GM18502 (cell line): ENCODE data around the gene MYCBP.
A peak's percentile ranks its signal among the peaks of the same experiment; 100 is the strongest.
"Not testable (repeated sequence)": the region's sequence is repeated elsewhere in the genome, so short reads cannot be mapped to it uniquely, and the experiment has no call there.

Experiments
- ATAC-seq: cut with Tn5 transposase; IDR thresholded peaks from one replicate; pipeline ENCODE4 v1.9.1; 2021; ENCODE audit warnings: mild to moderate bottlenecking; ENCODE audit not compliant: unreplicated experiment, poor library complexity

Gene MYCBP

DNA sequence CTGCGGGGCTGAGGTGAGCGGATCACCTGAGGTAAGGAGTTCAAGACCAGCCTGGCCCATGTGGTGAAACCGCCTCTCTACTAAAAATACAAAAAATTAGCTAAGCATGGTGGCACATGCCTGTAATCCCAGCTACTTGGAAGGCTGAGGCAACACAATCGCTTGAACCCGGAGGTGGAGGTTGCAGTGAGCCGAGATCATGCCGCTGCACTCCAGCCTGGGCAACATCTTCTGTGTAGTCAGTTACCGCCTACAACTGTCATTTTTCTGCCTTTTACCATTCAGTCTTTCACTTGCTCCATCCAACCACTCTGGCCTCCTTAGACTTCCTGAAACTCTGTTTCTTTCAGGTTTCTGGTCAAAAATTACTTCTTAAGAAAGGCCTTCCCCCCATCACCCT is 2.2 kb downstream of the MYCBP start:
- no peak for ATAC-seq

DNA sequence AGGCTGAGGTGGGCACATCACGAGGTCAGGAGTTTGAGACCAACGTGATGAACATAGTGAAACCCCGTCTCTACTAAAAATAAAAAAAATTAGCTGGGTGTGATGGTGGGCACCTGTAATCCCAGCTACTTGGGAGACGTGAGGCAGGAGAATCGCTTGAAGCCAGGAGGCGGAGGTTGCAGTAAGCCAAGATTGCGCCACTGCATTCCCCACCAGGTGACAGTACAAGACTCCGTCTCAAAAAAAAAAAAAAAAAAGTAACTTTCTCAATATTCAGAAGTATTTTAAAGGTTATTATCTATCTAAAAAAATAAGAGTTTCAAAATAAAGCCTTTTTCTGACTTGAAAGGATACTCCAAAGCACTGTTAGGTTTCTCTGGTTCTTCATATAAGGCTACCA is 5.9 kb downstream of the MYCBP start:
- ATAC-seq, result no peak

DNA sequence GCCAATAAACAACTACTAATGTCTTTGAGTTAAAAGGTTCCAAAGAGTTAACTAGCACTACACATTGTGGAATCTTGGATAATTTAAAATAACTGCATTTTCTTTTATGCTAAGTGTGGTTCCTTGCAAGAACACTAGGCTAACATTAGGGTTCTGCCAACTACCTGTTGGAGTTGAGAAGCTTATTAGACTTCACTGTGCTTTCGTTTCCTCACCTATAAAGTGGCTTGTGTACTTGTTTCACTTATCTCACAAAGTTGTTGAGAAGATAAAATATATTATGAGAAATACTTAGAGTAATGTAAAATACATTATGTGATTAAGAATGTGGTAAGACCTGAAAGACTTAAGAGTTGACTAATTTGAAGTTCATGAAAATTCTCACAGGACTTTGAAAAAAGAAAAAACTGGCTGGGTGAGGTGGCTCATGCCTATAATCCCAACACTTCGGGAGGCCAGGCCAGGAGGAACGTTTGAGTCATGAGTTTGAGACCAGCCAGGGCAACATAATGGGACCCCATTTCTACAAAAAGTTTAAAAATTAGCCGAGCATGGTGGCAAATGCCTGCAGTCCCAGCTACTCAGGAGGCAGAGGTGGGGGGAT is 7.9 kb downstream of the MYCBP start:
- no peak for ATAC-seq

DNA sequence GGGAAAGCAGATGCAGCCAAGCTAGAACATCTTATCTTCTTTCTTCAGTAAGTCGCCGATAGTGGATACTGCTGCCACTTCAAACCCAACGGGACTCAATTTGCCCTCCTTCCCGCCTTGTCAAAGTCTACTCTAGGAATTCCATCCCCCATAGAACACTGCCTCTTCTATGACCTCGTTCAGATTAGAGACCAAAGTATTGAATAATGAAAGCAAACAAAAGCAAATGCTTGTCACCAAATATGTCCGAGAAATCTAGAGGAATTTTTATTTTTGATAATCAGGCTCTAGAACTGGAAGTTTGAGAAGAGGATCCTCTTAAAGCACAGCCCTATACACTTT is 12.7 kb downstream of the MYCBP start:
- ATAC-seq, result no peak

DNA sequence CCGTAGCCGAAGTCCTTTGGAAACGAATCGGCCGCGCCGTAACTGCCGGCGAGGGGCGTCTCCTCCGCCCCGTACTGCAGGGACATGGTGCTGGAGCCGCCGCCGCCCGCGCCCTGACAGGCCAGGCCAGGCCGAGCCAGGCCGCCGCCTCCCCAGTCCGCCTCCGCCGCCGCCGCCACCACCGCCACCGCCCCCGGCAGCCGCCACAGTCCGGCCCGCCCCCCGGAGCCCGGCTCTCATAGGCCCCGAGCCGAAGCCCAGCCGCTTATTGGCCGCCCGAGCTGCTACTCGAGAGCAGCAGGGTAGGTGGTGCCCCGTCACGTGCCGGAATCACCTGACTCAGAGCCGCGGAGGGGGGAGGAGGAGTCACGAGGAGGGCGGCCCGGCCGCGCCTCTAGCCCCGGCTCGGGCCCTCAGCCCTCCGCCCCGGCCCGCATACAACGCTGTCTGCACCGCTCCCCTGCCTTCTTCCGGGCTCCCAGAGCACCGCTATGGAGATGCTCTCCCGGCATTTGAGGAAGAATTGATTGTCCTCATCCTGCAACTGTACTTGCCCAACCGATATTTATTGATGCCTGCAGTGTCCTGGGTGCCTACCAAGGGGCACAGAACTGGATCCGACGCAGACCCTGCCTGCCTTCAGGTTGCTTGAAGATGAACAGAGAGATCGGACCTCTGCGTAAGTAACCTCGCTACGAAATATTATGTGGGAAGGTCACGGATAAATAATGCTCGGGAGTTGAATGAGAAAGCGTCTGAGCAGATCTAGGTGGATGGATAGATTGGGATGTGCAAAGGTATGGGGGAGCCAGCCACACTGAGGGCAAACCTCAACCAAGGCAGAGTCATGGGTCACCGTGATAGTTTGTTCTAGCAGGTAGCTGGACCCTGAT is 13.3 kb downstream of the MYCBP start, which contains the start of gene RRAGC:
RRAGC (minus strand) TSS at position 212 of the 893 bp plus-strand sequence; CDS start at position 86, 126 bp downstream.
- ATAC-seq, result peak; percentile 96

DNA sequence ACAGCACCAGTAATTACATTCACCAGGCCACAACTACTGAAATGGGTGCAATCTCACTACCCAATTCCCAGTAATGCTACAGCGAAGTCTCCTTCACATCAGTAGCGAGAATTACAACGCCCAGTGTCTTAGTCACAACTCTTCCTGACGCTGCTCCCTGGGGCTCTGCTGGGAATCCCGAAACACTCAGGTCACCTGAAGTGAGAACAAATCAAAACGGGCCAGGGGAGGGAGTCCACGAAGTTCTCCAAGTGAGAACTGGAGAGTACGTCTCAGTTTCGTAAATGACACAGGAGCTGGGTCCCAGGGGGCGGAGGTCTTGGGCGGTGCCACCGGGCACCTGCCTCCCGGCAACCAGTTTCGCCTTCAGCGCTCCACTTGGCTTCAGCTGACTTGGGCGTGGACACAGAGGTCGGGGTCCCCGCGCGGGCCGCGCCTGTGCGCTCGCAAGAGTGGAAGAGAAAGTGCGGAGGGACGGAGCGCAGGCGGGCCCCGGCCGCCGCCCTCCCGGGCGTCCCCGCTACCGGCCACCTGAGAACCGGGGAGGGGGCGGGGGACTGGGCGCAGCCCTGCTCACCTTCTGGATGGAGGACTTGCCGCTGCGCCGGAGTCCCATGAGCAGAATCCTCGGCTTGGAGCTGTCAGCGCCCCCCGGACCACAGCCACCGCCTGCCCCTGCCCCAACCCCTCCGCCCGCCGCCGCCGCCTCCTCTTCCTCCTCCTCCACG is 14.2 kb downstream of the MYCBP start:
- ATAC-seq, result peak; percentile 34

DNA sequence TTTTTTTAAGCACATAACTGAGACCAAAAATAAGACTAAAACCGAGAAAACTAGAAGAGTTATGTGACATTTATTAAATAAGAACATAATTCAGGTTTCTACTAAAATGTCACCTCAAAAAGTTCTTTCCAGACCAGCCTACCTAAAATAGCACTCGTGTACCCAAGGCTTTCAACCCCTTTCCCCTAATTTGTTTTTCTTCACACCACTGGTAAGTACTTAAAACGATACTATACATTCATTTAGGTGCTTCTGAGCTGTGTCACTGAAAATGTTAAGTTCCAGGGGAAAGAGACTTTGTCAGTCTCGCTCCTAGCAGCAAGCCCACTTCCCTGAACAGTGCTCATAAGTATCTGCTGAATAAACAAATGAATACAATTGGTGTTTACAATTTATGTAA is 20.4 kb downstream of the MYCBP start:
- peak; percentile 53 for ATAC-seq

DNA sequence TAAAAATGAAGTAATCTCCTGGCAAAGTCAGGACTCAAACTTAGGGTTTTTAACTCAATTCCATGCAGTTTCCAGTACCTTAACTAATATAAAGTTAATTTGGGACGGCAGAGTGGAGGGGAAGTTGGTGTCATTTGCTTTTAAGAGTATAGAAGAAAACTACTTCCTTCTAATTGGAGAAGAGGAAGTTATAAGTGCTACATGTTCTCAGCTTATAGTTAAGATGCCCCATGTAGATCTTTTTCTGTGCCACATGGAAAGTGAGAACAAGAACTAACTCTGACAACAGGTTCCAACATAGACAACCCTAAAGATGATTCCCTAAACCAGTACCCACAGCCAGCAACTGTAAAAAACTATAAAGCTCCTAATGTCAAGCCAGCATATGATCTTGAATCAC is 25.1 kb downstream of the MYCBP start:
- ATAC-seq, result no peak

DNA sequence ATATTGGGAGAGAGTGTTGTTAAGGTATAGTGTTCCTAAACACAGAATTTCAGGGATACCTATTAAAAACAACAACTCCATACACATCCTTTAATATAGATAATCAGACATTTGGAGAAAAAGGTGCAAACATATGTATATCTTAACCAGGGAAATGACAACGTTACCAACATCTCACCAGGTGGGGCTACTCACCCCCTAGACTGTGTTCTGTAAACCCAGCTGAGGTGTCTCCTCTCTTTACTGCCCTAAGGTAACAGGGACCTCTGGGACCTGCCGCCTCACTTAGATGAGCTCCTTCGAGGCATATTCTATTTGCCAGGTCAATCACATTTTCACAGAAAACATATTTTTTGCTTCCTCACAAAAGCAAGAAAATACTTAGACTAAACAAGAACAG is 26.9 kb downstream of the MYCBP start:
- ATAC-seq, result no peak

DNA sequence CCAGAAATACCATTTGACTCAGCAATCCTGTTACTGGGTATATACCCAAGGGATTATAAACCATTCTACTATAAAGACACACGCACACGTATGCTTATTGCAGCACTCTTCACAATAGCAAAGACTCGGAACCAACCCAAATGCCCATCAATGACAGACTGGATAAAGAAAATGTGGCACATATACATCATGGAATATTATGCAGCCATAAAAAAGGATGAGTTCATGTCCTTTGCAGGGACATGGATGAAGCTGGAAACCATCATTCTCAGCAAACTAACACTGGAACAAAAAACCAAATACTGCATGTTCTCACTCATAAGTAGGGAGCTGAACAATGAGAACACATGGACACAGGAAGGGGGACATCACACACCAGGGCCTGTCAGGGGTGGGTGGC is 28.1 kb downstream of the MYCBP start:
- not testable (repeated sequence) for ATAC-seq

DNA sequence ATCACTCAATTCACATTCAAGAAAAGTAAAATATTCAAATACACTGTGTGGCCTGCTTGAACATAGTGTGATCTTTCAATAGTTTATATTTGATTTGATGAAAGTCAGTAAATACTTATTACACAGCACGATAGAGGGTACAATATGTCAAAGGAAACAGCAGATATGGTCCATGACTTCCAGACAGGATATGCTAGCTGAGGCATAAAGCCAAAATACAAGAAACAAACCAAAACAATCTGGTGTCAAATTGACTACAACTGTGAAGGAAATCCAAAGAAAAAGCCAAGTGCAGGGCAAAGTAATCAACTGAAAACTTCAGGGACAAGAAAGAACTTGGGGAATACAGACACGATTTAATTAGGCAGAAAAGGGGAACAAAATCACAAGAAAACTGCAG is 32.9 kb downstream of the MYCBP start:
- no peak for ATAC-seq

DNA sequence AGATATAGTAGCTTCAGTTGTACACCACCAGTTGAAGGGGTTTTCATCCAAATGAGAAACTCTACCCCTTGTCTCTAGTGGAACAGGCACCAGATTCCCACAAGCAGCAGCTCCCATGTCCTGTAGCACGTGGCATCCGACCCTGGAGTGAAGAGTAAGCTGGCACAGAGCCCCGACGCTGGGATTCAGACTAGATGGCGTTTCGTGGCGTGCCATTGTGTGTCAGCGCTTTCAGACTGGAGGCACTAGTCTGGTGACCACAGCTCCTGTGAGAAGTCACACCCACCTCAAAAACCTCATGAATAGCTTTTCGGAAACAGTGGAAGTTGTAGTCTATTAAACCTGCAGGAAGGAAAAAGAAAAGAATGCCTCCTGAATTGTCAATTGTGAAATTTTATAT is 33.8 kb downstream of the MYCBP start:
- no peak for ATAC-seq

DNA sequence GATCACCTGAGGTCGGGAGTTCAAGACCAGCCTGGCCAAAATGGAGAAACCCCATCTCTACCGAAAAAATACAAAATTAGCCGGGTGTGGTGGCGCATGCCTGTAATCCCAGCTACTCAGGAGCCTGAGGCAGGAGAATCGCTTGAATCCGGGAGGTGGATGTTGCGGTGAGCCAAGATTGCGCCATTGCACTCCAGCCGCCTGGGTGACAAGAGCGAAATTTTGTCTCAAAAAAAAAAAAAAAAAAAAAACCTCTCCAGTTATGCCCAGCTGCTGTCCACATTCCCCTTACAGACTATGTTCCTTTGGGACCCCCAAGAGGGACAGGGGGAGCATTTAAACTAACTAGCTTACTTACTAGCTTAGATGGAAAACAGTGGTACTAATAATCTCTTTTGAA is 36.8 kb downstream of the MYCBP start:
- not testable (repeated sequence) for ATAC-seq

DNA sequence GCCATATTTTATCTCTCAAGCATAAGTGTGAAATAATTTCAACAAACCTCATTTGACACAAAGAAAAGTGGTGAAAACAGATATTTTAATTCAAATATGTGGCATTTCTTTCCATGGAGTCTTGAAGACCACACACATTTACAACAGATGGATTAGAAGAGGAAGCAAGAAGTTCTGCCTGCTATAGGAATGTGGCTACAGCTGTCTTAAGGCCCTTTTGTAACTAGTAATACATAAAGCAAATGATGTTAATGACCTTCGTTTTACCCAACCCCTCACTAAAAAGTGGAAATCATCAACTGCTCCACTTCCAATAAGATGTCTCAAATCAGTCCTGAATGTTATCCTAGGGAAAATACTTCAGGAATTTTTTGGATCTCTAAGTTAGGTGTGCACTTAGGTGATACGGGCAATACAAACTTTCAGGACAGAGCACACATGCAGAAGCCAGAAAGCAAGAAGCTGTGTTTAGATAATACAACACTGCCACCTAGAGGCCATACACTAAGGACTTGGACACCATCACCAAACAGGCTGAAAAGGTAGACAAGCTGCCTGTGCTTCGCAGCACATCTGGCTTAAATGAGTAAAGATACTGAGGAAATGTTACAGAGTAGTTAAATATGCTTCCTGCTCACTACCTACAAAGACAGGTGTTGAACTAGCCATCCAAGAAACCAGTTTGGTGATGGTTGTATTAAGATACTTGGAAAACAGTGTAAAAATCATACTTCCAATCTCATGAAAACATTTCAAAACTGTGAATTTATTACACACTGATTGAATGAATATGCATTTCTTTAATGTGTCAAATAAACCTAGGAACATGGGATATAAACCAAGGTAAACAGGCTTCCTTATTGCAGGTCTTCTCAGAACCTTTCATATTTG is 38.0 kb downstream of the MYCBP start:
- ATAC-seq, result peak; percentile 54

DNA sequence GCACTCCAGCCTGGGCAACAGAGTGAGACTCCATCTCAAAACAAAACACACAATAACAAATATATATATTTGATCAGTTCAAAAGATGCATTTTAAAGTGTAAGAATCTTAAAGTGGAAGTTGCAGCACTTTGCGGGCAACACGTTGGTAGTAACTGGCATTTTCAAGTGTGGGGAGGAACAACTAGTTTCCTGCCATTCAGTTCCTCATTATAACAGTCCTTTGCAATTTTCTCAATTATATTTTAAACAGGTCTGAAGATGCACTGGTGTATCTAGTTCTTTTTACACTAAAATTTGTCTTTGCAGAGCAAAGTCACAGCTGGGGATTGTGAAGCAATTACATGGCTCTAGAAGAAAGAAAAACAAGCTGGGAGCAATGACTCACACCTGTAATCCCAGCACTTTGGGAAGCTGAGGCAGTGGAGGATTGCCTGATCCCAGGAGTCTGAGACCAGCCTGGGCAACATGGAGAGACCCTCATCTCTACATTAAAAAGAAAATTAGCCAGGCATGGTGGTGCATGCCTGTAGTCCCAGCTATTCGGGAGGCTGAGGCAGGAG is 38.8 kb downstream of the MYCBP start:
- ATAC-seq, result no peak

DNA sequence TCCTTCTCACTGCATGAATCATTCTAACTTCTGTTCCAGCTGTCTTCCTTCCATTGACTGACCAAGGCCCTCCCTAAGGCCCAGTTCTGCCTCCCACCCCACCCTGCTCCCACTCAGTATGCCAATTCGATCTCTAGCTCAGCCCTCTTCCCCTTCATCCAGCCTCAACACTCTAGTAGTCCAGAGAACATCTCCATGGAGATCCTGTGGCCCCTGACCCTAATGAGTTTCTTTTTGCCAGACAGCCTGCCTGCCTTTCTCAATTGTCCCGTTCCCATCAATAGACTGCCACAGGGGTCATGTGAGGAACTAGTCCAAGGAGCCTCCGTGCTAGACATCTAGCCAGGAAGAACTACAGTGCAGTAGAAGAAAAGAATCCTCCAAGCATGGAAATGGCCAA is 40.0 kb downstream of the MYCBP start:
- no peak for ATAC-seq

DNA sequence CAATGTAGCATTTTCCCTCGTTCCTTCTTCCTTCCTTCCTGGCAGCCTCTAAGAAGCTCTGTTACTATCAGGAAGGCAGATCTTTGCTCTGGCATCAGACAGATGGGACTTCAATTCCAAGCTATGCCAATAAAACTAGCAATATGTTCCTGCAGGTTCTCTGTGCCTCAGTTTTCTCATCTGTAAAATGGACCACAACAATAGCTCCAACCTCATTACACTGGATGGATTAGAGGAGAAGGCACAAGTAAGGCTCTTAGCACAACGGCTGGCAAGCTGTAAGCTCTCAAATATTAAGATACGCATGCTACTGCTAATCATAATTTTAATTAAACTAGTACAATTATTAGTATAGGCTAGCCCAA is 40.8 kb downstream of the MYCBP start:
- no peak for ATAC-seq

DNA sequence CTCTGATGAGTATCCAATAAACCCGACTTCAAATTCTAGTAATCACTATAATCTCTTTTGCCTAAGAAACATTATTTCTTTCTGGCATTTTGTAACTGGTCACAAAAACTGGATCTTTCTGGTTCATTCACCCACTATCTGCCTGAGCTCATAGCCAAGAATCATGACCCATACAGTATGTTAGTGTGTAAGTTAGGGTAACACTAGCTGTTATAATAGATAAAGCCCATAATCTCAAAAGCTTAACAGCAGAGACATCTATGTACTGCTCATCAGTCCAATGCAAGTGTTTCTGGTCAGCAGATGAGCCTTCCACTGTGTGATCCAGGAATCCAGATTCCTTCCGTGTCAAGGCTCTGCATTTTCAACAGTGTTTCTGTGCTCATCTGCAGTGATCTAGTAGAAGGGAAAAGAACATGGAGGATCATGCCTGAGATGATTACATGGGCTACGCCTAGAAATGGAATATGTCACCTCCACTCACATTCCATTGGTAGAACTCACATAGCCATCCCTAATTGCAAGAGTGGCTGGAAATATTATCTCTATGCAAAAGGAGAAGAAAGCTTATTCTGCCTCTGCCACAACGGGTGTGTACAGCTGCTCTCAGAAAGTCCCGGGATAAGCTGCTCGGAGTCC is 41.3 kb downstream of the MYCBP start:
- no peak for ATAC-seq

DNA sequence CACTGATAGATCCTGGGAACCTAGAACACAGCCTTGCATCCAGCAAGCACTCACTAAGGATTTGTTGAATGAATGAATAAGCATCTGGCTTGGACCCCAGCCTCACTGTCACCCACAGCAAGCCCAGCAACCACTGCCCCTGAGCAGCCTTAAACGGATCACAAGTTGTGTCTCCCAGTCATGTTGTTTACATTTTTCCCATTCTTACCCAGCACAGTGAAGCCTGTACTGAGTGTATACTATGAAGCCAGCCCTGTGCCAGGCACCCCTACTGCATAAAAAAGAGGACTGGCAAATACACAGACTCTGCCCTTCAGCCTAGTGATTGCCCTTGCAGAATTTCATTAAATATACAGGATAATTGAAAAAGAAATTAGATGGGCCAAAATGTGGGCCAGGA is 43.8 kb downstream of the MYCBP start:
- ATAC-seq, result no peak

DNA sequence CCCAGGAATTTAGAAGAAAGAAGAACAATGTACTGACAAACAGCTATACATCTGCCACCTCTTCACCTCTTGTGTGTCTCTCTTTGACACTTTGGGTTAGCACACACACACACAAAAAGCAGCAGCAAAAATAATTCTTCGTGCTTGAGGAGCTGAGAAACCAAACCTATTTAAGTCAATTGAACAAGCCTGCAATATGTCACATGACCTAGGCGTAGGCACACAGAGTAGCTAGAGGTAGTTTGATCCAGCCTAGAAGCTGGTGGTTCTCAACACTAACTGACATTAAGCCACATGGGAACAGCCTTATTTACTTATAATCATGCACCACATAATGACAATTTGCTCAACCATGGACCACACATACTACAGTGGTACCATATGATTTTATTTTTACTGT is 45.8 kb downstream of the MYCBP start:
- ATAC-seq, result no peak
